Right renal pelvis (tissue), 4 donors: ENCODE measurements around the gene AKT2. TPM values are rescaled to one million over a fixed set of nuclear protein-coding genes. Genes with fewer than 3 reads are reported as not detected.

Experiments
- DNase-seq, 4 donors: peaks; one replicate each; pipeline ENCODE4 v3.0.0-alpha.2; 2013; ENCODE audit warnings: low read depth in 4 of 4, low spot score in 3 of 4, missing footprints in 1 of 4
- polyA plus RNA-seq, 4 donors: library from polyadenylated mRNA; unstranded; fragments of 120-200 nt; gene quantifications; one replicate each; pipeline ENCODE4 v1.2.1, GENCODE V29; 2013; ENCODE audit not compliant: insufficient read length in 4 of 4

The AKT2 gene
- polyA plus RNA-seq, 4 donors, result 148 to 179 (median 157) TPM

DNA sequence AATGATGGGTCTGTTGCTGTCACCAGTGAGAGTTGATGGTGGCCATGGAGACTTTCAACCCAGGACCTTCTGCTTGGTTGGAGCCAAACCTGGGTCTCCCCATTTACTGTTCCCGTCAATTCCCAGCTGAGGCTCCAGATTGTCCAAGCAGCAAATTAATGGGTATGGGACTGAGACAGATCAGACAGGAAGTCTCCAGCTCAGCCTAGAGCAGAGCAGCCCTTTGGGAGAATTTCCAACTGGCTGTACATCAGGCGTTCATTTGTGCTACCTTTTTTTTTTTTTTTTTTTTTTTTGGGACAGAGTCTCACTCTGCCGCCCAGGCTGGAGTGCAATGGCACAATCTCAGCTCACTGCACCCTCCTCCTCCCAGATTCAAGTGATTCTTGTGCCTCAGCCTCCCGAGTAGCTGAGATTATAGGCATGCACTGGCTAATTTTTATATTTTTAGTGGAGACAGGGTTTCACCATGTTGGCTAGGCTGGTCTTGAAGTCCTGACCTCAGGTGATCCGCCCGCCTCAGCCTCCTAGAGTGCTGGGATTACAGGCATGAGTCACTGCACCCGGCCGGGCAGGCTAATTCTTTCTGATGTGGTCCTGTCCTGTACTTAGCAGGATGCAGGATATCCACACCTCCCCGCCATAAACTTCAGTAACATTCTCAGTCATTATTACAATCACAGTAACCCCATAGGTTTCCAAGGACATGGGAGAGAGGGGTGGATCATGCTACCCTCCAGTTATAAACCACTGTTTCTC is 84.6 kb downstream of the AKT2 start:
- no peak for DNase-seq

DNA sequence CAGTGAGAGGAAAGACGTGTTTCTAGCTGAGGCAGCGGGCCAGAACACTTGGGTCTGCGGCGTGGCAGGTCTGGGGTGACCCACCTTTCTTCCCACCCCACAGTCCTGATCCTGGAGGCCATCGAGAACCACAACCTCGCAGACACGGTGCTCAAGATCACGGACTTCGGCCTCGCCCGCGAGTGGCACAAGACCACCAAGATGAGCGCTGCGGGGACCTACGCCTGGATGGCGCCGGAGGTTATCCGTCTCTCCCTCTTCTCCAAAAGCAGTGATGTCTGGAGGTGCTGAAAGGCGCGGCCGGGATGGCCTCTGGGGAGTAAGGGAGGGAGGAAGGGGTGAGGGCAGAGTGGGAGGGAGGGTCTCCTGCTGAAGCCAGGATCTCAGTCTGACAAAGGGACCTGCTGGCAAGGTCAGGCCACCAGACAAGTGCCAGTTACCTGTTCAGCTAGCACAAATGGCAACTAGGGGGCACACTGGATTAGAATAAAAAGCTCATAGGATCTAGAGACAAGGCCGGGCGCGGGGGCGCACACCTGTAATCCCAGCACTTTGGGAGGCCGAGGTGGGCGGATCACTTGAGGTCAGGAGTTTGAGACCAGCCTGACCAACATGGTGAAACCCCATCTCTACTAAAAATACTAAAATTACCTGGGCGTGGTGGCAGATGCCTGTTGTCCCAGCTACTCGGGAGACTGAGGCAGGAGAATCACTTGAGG is 86.7 kb downstream of the AKT2 start:
- DNase-seq, result no peak

DNA sequence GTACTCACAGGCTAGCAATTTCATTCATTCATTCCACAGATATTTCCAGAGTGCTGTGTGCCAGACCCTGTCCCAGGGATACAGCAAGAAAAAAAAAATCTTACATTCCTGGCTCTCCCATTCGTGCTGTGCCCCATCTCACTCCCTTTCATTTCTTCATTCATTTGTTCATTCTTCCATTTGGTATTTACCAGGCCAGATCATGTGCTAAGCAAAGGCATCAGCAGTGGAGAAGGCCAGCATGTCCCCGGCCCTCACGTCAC is 91.6 kb downstream of the AKT2 start:
- no peak for DNase-seq

DNA sequence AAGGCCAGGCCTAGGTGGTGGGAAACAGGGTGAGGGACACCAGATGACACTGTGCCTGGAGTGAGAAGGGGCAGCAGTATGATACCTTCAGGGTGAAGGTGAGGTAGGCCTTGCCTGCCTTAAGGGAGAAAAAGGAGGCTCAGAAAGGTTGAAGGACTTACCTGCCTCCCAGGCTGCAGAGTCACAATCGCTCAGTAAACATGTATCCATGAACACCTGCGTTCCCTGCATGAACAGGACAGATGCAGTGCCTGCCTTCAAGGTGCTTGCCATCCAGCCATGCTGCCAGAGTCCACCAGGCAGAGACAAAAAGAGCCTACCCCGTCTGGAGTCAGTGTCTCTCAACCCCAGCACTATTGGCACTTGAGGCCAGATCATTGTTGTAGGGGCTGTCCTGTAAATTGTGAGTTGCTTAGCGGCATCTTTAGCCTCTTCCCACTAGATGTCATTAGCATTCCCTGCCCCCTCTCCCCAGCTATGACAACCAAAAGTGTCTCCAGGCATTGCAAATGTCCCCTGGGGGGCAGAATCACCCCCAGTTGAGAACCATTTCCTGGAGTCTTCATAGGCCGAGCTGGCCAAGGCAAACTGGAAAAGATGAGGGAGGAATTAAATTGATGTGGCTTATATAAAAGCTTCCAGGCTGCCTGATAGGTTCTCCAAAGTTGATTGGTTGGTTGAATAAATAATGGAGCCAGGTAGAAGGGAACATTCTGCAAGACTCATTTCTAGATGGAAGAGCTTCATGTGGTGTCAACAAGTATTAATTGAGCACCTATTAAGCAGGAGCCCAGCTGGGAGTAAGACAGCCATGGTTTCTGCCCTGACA is 92.2 kb downstream of the AKT2 start:
- DNase-seq, result no peak

DNA sequence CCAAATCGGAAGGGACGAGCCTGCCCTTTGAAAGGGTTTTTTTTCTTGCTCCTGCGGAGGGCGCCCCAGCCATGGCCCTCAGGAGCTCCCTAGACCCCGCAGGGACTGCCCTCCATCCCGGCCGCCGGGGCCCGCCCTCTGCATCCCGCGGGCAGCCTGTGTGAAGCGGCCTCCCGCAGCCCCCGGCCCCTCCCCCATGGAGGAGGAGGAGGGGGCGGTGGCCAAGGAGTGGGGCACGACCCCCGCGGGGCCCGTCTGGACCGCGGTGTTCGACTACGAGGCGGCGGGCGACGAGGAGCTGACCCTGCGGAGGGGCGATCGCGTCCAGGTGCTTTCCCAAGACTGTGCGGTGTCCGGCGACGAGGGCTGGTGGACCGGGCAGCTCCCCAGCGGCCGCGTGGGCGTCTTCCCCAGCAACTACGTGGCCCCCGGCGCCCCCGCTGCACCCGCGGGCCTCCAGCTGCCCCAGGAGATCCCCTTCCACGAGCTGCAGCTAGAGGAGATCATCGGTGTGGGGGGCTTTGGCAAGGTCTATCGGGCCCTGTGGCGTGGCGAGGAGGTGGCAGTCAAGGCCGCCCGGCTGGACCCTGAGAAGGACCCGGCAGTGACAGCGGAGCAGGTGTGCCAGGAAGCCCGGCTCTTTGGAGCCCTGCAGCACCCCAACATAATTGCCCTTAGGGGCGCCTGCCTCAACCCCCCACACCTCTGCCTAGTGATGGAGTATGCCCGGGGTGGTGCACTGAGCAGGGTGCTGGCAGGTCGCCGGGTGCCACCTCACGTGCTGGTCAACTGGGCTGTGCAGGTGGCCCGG is 93.1 kb downstream of the AKT2 start:
- DNase-seq, result peak in 1 of 4 donors; percentile 30

DNA sequence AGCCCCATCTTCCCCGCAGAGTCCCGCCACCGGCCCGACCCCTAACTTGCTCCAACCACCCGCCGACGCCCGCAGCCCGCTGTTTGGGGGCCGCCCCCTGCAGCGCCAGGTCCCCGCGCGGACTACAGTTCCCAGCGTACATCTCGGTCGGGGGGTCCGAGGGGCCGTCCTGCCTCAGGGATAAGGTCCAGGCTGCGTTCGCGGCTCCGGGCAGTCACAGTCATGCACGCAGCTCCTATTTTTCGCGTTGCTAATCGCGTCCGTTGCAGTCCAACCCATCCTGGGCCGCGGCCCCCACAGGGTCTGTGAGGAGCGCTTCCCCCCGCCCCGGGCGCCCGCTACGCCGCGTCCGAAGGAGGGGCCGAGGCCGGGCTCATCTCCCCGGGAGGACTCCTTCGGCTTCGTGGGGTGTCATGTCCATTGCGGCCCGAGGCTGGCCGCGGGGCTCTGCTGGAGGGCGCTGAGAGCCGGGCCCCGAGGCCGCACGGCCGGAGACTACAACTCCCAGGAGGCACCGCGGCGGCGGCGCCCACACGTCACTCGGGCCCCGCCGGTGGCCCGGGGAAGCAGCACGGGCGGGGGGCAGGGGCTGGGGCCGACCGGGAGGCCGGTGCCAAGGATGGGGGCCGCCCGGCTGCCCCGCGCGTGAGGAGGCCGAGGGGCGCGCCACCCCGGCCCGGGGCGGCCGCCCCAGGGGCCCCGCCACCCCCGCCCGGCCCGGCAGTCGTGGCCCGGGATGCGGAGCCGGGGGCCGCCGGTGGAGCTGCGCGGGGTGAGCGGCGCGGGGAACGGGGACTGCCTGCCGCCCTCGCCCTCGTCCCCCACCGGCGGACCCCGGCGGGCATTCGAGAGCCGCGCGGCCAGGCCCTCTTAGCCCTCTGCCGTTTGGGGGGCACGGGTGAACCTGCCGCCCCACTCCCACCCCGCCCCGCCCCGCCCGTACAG is 94.0 kb downstream of the AKT2 start, which contains the start of gene MAP3K10:
TSS of gene MAP3K10 (plus strand) at position 536 of the 945 bp plus-strand sequence. CDS start 606 bp downstream, outside the sequence.
- peak; percentile 17 to 53 (median 45) for DNase-seq

DNA sequence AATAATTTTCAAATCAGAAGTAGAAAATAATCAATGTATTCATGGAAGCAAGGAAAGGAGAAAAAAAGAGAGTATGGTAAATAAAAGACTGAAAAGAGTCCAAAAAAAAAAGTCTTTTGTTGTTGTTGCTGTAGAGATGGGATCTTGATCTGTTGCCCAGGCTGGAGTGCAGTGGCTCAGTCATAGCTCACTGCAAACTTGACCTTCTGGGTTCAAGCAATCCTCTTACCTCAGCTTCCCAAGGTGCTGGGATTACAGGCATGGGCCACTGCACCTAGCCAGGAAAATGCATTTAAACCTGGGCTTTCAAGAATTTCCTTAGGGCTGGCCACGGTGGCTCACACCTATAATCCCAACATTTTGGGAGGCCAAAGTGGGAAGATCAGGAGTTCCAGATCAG is 100.9 kb downstream of the AKT2 start:
- DNase-seq, result no peak

Other genes starting within 250 kb of the AKT2 start
- 10 to 100 TPM; 18.8 to 29.1 (median 21.1) TPM for gene ZNF780B, start 229.1 kb downstream of the AKT2 start, polyA plus RNA-seq
- 10 to 100 TPM; 16.9 to 22.8 (median 19.8) TPM for gene ZNF780A, start 194.4 kb downstream of the AKT2 start, polyA plus RNA-seq
- gene MAP3K10, start 93.9 kb downstream of the AKT2 start, polyA plus RNA-seq, result 10 to 100 TPM; 12.7 to 17.8 (median 13.7) TPM
- under 1 TPM in 3 of 4 donors, not detected in 1; 0.10 to 0.19 (median 0.17) TPM for gene TTC9B, start 67.0 kb downstream of the AKT2 start, polyA plus RNA-seq
- gene CCNP, start 58.7 kb downstream of the AKT2 start, polyA plus RNA-seq, result 1 to 10 TPM in 3 of 4 donors, under 1 TPM in 1; 0.55 to 1.8 (median 1.3) TPM
- 10 to 100 TPM; 10.2 to 14.0 (median 12.3) TPM for gene C19orf47, start 63.1 kb upstream of the AKT2 start, polyA plus RNA-seq
- gene PLD3, start 63.4 kb upstream of the AKT2 start, polyA plus RNA-seq, result 100 to 1,000 TPM; 229 to 330 (median 257) TPM
- under 1 TPM; 0.10 to 0.19 (median 0.15) TPM for gene HIPK4, start 104.8 kb upstream of the AKT2 start, polyA plus RNA-seq
- 10 to 100 TPM; 10.3 to 16.6 (median 11.7) TPM for gene PRX, start 128.0 kb upstream of the AKT2 start, polyA plus RNA-seq
- gene SERTAD1, start 140.6 kb upstream of the AKT2 start, polyA plus RNA-seq, result 10 to 100 TPM in 1 of 4 donors, 1 to 10 TPM in 3; 7.8 to 10.3 (median 8.4) TPM
- gene SERTAD3, start 159.0 kb upstream of the AKT2 start, polyA plus RNA-seq, result 10 to 100 TPM; 35.5 to 41.4 (median 39.3) TPM
- gene BLVRB, start 180.4 kb upstream of the AKT2 start, polyA plus RNA-seq, result 10 to 100 TPM; 41.4 to 61.2 (median 42.3) TPM
- gene SPTBN4, start 181.7 kb upstream of the AKT2 start, polyA plus RNA-seq, result 1 to 10 TPM; 1.0 to 2.0 (median 1.6) TPM